MCF 10A (cell line): Measurements from ENCODE around the gene H6PD. TPM values are rescaled to one million over a fixed set of nuclear protein-coding genes. Genes with fewer than 3 reads are reported as not detected.
A peak's percentile ranks its signal among the peaks of the same experiment; 100 is the strongest.

ENCODE experiments used
- BruUV-seq: library from RNA; stranded (reverse); fragments of 400-500 nt; replicated peaks from 2 replicates; lab custom pipeline; 2021; lab: Mats Ljungman, UMichigan
- CTCF ChIA-PET: fragments of 300-600 bp; sonication (Branson Sonifier 250); formaldehyde crosslinking; extraction: SDS; loops from one replicate; lab custom pipeline; 2021; ENCODE audit warnings: antibody characterized with exemption, inconsistent platforms; lab: Yijun Ruan, JAX
- POLR2A ChIA-PET: fragments of 300-600, 350-650 bp; sonication (Branson Sonifier 250); formaldehyde crosslinking; extraction: SDS; loops from one replicate; lab custom pipeline; 2020; ENCODE audit warnings: antibody characterized with exemption, inconsistent platforms; lab: Yijun Ruan, JAX
- DNase-seq: peaks from one replicate; pipeline ENCODE4 v3.0.0-alpha.2; 2018; ENCODE audit not compliant: unreplicated experiment
- H3K27ac Mint-ChIP-seq: one replicate; pipeline ENCODE4 v1.8.0; 2022; ENCODE audit warnings: mild to moderate bottlenecking, low read depth, mixed read lengths; ENCODE audit not compliant: unreplicated experiment
- H3K27me3 Mint-ChIP-seq: one replicate; pipeline ENCODE4 v1.8.0; 2022; ENCODE audit warnings: mixed read lengths; ENCODE audit not compliant: insufficient read depth, unreplicated experiment
- H3K36me3 Mint-ChIP-seq: one replicate; pipeline ENCODE4 v1.8.0; 2022; ENCODE audit warnings: mild to moderate bottlenecking, moderate library complexity, mixed read lengths; ENCODE audit not compliant: insufficient read depth, unreplicated experiment
- H3K4me1 Mint-ChIP-seq: one replicate; pipeline ENCODE4 v1.8.0; 2022; ENCODE audit warnings: mixed read lengths; ENCODE audit not compliant: insufficient read depth, unreplicated experiment
- H3K4me3 Mint-ChIP-seq: one replicate; pipeline ENCODE4 v1.8.0; 2022; ENCODE audit warnings: mild to moderate bottlenecking, moderate library complexity, mixed read lengths; ENCODE audit not compliant: unreplicated experiment
- H3K9me3 Mint-ChIP-seq: one replicate; pipeline ENCODE4 v1.8.0; 2022; ENCODE audit warnings: mixed read lengths; ENCODE audit not compliant: unreplicated experiment
- intact Hi-C: fragments of 100-400 bp; cut with micrococcal nuclease; formaldehyde crosslinking; loops from 2 replicates; pipeline ENCODE4 v1.14.1; 2022
- total RNA-seq: library from RNA; stranded (reverse); gene quantifications from 2 replicates; pipeline ENCODE4 v1.2.3, GENCODE V29; 2022
- TF ChIP-seq, protein P1 (sequence below): fragments of 200-600 bp; IDR thresholded peaks from one replicate; pipeline ENCODE4 v1.8.0; 2022; ENCODE audit warnings: antibody characterized with exemption, mild to moderate bottlenecking; ENCODE audit not compliant: unreplicated experiment

H6PD gene
- total RNA-seq, 1 experiment from 2014 or later, result 23.6 TPM

DNA sequence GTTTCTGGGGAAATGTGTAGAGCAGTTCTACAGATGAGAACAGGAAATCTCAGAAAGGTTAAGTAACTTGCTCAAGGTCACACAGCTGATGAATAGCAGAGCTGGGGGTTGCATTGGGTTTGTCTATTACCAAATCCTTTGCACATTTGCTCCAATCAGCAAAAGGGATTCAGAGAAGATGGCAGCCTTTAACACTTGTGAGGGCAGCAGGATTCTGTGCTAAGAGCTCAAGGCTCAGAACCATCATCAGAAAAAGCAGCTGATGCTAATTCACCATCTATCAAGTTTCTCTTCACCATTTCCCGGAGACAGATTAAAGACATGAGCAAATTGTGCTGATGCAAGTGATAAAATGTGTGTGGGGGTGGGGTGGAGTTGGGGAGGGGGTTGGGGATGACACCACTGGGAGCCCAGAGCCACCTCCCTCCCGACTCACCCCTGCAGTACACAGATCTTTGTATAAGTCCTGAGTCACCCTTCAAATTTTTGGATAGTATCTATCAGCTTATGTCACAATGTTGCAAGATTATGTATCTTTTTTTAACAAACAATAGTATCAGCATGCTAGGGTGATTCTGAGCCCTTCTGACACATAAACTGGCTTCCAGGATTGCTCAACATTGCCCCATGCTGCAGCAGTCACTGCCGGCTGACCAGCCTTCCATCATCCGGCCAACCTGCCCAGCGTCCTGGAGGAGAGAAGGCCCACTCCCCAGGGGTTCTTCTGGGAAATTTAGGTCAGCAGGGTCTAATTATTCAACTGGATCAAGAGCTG is 55.3 kb downstream of the H6PD start:
- Mint-ChIP-seq H3K9me3 (no peaks in the 10 kb centered on the region), H3K4me3 (no peak overlapping the region), H3K27ac (peak overlapping the region; percentile 33), H3K4me1 (no peaks in the 10 kb centered on the region), H3K27me3 (no peaks in the 10 kb centered on the region), H3K36me3 (no peaks in the 10 kb centered on the region)
- TF ChIP-seq, protein P1, sequence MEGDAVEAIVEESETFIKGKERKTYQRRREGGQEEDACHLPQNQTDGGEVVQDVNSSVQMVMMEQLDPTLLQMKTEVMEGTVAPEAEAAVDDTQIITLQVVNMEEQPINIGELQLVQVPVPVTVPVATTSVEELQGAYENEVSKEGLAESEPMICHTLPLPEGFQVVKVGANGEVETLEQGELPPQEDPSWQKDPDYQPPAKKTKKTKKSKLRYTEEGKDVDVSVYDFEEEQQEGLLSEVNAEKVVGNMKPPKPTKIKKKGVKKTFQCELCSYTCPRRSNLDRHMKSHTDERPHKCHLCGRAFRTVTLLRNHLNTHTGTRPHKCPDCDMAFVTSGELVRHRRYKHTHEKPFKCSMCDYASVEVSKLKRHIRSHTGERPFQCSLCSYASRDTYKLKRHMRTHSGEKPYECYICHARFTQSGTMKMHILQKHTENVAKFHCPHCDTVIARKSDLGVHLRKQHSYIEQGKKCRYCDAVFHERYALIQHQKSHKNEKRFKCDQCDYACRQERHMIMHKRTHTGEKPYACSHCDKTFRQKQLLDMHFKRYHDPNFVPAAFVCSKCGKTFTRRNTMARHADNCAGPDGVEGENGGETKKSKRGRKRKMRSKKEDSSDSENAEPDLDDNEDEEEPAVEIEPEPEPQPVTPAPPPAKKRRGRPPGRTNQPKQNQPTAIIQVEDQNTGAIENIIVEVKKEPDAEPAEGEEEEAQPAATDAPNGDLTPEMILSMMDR, result no peak
- intact Hi-C loops, result loop anchor here (1.0 to 10.0 kb wide), 6 partner anchors 23 to 201 kb away; no protein-coding TSS in a partner anchor
- ChIA-PET CTCF (interaction anchor here (0.5 to 2.7 kb wide), 23 partner anchors 9 to 685 kb away, joined by 3 to 22 read pairs (median 3); no protein-coding TSS in a partner anchor), POLR2A (interaction anchor here (0.5 to 4.4 kb wide), 30 partner anchors 8 to 1505 kb away, joined by 3 to 32 read pairs (median 4); partner anchors contain the start of gene SLC25A33)
- peak; percentile 89 for DNase-seq
- no TSS peak for BruUV-seq

DNA sequence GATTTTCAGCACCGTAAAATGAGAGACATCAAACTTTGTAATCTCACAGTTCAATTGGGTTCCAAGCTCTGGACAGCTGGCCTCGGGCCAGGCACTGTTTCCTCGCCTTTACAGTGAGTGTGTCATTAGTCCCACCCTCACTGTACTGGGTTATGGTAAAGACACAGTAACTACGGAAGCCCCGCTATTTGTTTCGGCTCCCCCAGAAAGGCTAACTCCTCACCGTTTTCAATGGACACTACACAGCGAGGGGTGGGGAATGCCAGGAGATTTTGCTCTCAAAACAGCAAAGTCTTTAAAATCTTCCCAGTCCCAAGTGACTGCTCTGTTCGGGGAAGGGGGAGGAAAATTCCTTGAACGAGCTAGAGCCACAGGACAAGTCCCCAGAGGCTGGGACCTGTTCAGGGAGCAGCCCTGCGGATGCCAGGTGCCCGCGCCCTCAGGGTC is 57.4 kb downstream of the H6PD start:
- no peaks in the 10 kb centered on the region for H3K4me1 Mint-ChIP-seq
- H3K4me3 Mint-ChIP-seq, result peak overlapping the region; percentile 60
- ChIA-PET POLR2A (interaction anchor here (0.6 to 4.4 kb wide), 7 partner anchors 15 to 199 kb away, joined by 3 to 32 read pairs (median 4); no protein-coding TSS in a partner anchor), CTCF (interaction anchor here (0.5 to 2.7 kb wide), 9 partner anchors 53 to 342 kb away, joined by 3 to 10 read pairs (median 3); no protein-coding TSS in a partner anchor)
- intact Hi-C loops, result loop anchor here (5.0 to 10.0 kb wide), 2 partner anchors 63 to 180 kb away; no protein-coding TSS in a partner anchor
- BruUV-seq, result no TSS peak
- no peaks in the 10 kb centered on the region for H3K9me3 Mint-ChIP-seq
- H3K27me3 Mint-ChIP-seq, result no peaks in the 10 kb centered on the region
- H3K27ac Mint-ChIP-seq, result no peak overlapping the region
- peak; percentile 45 for DNase-seq
- TF ChIP-seq, protein P1, result no peak
- no peaks in the 10 kb centered on the region for H3K36me3 Mint-ChIP-seq

DNA sequence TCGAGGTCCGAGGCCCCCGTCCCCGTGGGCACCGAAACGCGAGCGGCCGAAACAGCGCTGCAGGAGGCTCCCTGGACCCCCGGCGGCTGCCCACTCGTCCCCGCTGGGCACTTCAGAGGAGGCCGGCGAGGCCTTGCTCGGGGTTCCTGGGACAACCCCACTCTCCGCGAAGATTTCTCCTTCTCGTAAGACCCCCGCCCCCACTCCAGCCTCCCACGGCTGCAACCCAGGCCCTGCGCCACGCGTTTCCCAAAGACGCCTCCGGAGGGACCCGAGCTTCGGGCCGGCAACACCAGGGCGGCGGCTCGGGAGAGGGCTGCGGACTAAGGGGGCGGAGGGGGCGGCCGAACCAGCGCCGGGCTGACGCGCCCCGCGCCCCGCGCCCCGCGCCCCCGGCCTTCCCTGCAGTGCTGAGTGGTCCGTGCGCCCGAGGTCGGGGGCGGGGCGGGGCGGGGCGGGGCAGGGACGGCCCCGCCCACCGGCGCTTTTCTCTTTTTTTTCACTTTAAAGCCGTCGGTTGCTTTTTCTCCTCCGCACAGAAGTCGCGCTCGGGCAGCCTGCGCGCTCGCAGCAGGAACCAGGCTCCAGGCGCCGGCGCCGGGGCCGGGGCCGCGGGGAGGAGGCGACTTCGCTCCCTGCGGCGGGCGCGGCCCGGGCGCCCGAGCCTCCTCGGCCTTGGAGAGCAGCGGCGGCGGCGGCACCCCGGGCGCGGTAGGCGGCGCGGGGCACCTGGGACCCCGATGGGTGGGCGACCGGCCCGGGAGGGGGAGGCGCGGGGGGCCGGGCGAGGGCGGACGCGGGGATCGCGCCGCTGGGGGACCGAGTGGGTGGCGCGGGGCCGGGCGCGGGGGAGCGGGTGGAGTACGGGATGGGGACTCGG is 58.0 kb downstream of the H6PD start, which contains the start of gene SPSB1:
Gene SPSB1 (plus strand): TSS at position 534 of the 880 bp plus-strand sequence. CDS start 62,998 bp downstream, outside the sequence.
- TF ChIP-seq, protein P1, result peak; percentile 19
- peak within 1 kb of the TSS; percentile 60 for H3K4me3 Mint-ChIP-seq
- peak; percentile 70 for DNase-seq
- no peaks in the 10 kb centered on the region for H3K27me3 Mint-ChIP-seq
- H3K36me3 Mint-ChIP-seq, result no peaks in the 10 kb centered on the region
- no peaks in the 10 kb centered on the region for H3K4me1 Mint-ChIP-seq
- intact Hi-C loops, result loop anchor here (5.0 to 10.0 kb wide), 2 partner anchors 62 to 180 kb away; no protein-coding TSS in a partner anchor
- no peak within 1 kb of the TSS for H3K27ac Mint-ChIP-seq
- no TSS peak for BruUV-seq
- ChIA-PET CTCF (interaction anchor here (0.7 to 1.3 kb wide), 5 partner anchors 147 to 281 kb away, joined by 3 to 4 read pairs (median 3); no protein-coding TSS in a partner anchor), POLR2A (interaction anchor here (0.6 to 4.4 kb wide), 7 partner anchors 16 to 199 kb away, joined by 3 to 32 read pairs (median 4); no protein-coding TSS in a partner anchor)
- H3K9me3 Mint-ChIP-seq, result no peaks in the 10 kb centered on the region
